ENCODE results near the gene TAF1D. TPM values are rescaled to one million over a fixed set of nuclear protein-coding genes. Genes with fewer than 3 reads are reported as not detected.

The TAF1D gene, protein sequence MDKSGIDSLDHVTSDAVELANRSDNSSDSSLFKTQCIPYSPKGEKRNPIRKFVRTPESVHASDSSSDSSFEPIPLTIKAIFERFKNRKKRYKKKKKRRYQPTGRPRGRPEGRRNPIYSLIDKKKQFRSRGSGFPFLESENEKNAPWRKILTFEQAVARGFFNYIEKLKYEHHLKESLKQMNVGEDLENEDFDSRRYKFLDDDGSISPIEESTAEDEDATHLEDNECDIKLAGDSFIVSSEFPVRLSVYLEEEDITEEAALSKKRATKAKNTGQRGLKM
- total RNA-seq (100 to 1,000 TPM in 4 of 5 donors, 10 to 100 TPM in 1; 68.3 to 435 (median 145) TPM), polyA plus RNA-seq (100 to 1,000 TPM in 2 of 3 donors, 10 to 100 TPM in 1; 97.5 to 220 (median 193) TPM)
- long read RNA-seq, donor 1, partial matches to known transcripts, result 27 of 30 reads
- long read RNA-seq, donor 1, other reads (novel, unspliced or antisense), result 0 of 30 reads
- long read RNA-seq, donor 2, partial matches to known transcripts, result 23 of 28 reads
- long read RNA-seq, donor 2, other reads (novel, unspliced or antisense), result 0 of 28 reads
- long read RNA-seq, donor 3, partial matches to known transcripts, result 21 of 27 reads
- long read RNA-seq, donor 3, other reads (novel, unspliced or antisense), result 0 of 27 reads
- long read RNA-seq, donor 4, result 0 reads
- long read RNA-seq, donor 5, partial matches to known transcripts, result 99 of 109 reads
- long read RNA-seq, donor 5, other reads (novel, unspliced or antisense), result 0 of 109 reads
- long read RNA-seq, donor 6, transcript TAF1D-203 (6 exons, 2,082 nt), result major isoform, 10 of 173 reads
- long read RNA-seq, donor 6, partial matches to known transcripts, result 114 of 173 reads
- long read RNA-seq, donor 6, other reads (novel, unspliced or antisense), result 44 of 173 reads
- long read RNA-seq, donor 7, partial matches to known transcripts, result 64 of 88 reads
- long read RNA-seq, donor 7, other reads (novel, unspliced or antisense), result 15 of 88 reads
- long read RNA-seq, donor 8, full-length matches to known transcripts, result 11 of 38 reads
- long read RNA-seq, donor 8, partial matches to known transcripts, result 27 of 38 reads
- long read RNA-seq, donor 8, other reads (novel, unspliced or antisense), result 0 of 38 reads
- long read RNA-seq, donor 9, partial matches to known transcripts, result 42 of 47 reads
- long read RNA-seq, donor 9, other reads (novel, unspliced or antisense), result 0 of 47 reads
- long read RNA-seq, donor 10, partial matches to known transcripts, result 11 of 14 reads
- long read RNA-seq, donor 10, other reads (novel, unspliced or antisense), result 0 of 14 reads

DNA sequence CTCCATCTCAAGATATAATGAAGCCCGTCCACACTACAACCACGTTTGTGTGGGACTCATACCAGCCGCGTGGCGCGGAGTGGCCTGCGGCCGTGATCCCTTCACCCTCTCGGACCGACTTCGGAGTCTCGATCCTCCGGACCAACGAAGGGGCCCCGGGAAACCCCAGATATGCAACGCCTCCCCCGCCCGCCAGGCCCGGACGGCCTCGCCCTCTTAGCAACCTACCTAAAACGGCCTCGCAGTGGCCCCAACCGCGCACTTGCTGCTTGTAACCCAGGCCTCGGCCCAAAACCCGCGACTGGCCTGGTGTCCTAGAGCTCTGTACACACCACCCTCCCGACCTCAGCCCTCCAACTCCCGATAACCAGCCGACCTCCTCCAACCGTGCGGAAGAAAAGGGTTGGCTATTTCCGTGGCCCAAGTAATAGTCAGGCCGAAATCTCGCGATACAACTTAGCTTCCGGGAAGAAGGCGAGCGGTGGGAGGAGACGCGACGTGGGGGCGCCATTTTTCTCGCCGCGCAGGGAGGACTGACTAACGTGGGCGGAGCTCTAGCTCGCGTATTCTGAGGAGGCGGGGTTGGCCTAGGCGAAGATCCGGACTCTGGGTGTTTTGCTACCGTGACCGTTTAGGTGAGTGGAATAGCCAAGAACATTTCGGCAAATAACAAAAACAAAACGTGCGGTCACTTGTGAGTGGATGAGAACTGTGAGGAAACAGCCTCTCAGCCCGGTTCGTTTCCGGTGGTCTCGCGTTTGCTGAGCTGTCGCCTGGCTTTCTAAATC, at the start of gene TAF1D, which contains the start of gene C11orf54:
TSS of gene TAF1D (minus strand) at position 402 of the 788 bp plus-strand sequence. CDS start 2,191 bp downstream, outside the sequence.
TSS of gene C11orf54 (plus strand) at position 579 of the 788 bp plus-strand sequence. CDS start 5,722 bp downstream, outside the sequence.
- peaks cover 10 to 39% (median 34%) of the 10 kb centered on the region in 4 donors for H3K36me3 ChIP-seq
- intact Hi-C loops (cut with DNase I; ENCODE audit: low total_unique reads), result no loop called here
- DNase-seq, result peak; percentile 97 to 99
- peak within 1 kb of the TSS; percentile 68 to 95 (median 84) for H3K4me3 ChIP-seq
- TF ChIP-seq, protein P1, sequence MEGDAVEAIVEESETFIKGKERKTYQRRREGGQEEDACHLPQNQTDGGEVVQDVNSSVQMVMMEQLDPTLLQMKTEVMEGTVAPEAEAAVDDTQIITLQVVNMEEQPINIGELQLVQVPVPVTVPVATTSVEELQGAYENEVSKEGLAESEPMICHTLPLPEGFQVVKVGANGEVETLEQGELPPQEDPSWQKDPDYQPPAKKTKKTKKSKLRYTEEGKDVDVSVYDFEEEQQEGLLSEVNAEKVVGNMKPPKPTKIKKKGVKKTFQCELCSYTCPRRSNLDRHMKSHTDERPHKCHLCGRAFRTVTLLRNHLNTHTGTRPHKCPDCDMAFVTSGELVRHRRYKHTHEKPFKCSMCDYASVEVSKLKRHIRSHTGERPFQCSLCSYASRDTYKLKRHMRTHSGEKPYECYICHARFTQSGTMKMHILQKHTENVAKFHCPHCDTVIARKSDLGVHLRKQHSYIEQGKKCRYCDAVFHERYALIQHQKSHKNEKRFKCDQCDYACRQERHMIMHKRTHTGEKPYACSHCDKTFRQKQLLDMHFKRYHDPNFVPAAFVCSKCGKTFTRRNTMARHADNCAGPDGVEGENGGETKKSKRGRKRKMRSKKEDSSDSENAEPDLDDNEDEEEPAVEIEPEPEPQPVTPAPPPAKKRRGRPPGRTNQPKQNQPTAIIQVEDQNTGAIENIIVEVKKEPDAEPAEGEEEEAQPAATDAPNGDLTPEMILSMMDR (IDR thresholded peaks at IDR 0.05), result peak in 3 of 7 experiments; percentile 5 to 26 (median 14)
- TF ChIP-seq POLR2AphosphoS5 (IDR thresholded peaks at IDR 0.05) (peak; percentile 67 to 99 (median 96)), EP300 (IDR thresholded peaks at IDR 0.05) (no peak), POLR2A (IDR thresholded peaks at IDR 0.05) (peak in 2 of 4 donors; percentile 68 to 84)
- no peaks in the 10 kb centered on the region for H3K27me3 ChIP-seq
- H3K9me3 ChIP-seq, result no peaks in the 10 kb centered on the region
- WGBS, 5 donors, result 0 to 1% (median 0%) methylated on average over 51 to 65 of the region's 65 CpGs
- peak within 1 kb of the TSS; percentile 89 to 98 (median 97) for H3K27ac ChIP-seq
- peaks cover 59 to 87% (median 74%) of the 10 kb centered on the region in 4 donors for H3K4me1 ChIP-seq

DNA sequence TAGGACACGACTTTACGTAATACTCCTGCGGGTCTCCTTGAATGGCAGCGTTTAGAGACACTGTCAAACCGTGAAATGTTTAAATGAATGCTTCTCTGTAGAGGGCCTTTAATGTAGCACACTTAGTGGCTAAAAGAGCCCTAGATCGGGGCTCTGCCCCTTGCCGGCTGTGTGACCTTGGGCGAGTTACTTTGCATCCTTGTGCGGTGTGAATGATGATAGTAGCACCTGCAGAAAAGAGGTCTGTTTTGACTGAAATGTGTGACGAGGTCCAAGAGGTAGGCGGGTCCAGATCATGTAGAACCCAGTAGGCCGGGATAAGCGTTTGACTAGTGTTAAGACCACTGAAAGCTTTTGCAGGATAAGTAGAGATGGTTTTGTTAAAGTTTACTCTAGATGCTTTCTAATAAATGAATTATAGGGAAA, 43.7 kb upstream of the TAF1D start:
- Histone ChIP-seq H3K4me1 (peaks cover 24 to 41% (median 33%) of the 10 kb centered on the region in 4 donors), H3K9me3 (no peaks in the 10 kb centered on the region), H3K36me3 (peaks cover 0 to 25% (median 20%) of the 10 kb centered on the region in 4 donors), H3K27ac (peak overlapping the region; percentile 93 to 96 (median 95)), H3K27me3 (no peaks in the 10 kb centered on the region), H3K4me3 (peak overlapping the region; percentile 74 to 95 (median 78))
- TF ChIP-seq POLR2AphosphoS5 (IDR thresholded peaks at IDR 0.05), result no peak
- TF ChIP-seq EP300 (IDR thresholded peaks at IDR 0.05), result no peak
- TF ChIP-seq POLR2A (IDR thresholded peaks at IDR 0.05), result no peak
- TF ChIP-seq, protein P1 (IDR thresholded peaks at IDR 0.05), result no peak
- DNase-seq, result no peak
- 0 to 1% (median 0%) methylated on average over 12 to 13 of the region's 13 CpGs for WGBS, 5 donors
- intact Hi-C loops (cut with DNase I; ENCODE audit: low total_unique reads), result no loop called here

DNA sequence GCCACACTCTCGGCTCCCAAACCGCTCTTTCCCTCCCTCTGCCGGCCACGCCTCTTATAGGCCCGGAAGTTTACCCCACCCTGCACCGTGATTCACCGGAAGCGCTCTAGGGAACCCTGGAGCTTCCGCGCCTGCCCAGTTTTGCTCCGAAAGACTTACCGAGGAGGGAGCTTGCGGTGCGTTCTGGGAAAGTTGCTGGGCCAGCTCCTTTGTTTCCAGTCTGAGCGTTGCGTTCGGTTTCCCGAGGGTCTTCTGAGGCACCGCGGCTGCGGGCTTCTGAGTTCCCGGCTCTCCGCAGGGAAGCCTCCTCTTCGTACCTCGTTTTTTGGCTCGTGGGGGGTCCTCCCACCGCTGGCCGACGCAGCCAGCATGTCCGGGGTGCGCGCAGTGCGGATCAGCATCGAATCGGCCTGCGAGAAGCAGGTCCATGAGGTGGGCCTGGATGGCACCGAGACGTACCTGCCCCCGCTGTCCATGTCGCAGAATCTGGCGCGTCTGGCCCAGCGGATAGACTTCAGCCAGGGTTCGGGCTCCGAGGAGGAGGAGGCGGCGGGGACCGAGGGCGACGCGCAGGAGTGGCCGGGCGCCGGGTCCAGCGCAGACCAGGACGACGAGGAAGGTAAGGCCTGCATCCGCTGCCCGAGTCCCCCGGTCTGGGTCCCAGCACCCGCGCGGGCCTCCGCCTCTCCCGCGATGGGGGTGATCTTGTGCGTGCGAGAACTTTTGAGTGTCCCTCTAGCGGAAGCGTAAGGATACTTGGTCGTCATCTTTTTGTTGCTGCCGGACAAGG, 43.0 kb upstream of the TAF1D start, which contains the start of gene MED17:
TSS of gene MED17 (plus strand) at position 138 of the 790 bp plus-strand sequence. CDS start at position 370, 232 bp downstream.
- Histone ChIP-seq H3K9me3 (no peaks in the 10 kb centered on the region), H3K4me1 (peaks cover 24 to 41% (median 33%) of the 10 kb centered on the region in 4 donors), H3K4me3 (peak within 1 kb of the TSS; percentile 74 to 95 (median 78)), H3K27ac (peak within 1 kb of the TSS; percentile 93 to 96 (median 95)), H3K36me3 (peaks cover 0 to 19% (median 14%) of the 10 kb centered on the region in 4 donors), H3K27me3 (no peaks in the 10 kb centered on the region)
- intact Hi-C loops (cut with DNase I; ENCODE audit: low total_unique reads), result no loop called here
- DNase-seq, result peak; percentile 92 to 98
- WGBS, 5 donors, result 0 to 1% (median 1%) methylated on average over 27 to 72 of the region's 72 CpGs
- TF ChIP-seq POLR2AphosphoS5 (IDR thresholded peaks at IDR 0.05) (peak; percentile 92 to 95 (median 93)), POLR2A (IDR thresholded peaks at IDR 0.05) (peak in 1 of 4 donors; percentile 29), EP300 (IDR thresholded peaks at IDR 0.05) (no peak)
- TF ChIP-seq, protein P1 (IDR thresholded peaks at IDR 0.05), result peak in 4 of 7 experiments; percentile 31 to 61 (median 50)
